WI38 (cell line): ENCODE results near the gene TOMM70.
"Not testable (repeated sequence)": the region's sequence is repeated elsewhere in the genome, so short reads cannot be mapped to it uniquely, and the experiment has no call there.

ENCODE experiments used
- H3K4me3 ChIP-seq: 2 replicates; pipeline ENCODE4 v1.5.1; 2011; ENCODE audit warnings: low read depth, mild to moderate bottlenecking, control low read depth, low read length
- TF ChIP-seq, protein P1 (sequence below): IDR thresholded peaks from 2 replicates; pipeline ENCODE4 v1.5.1; 2012; ENCODE audit warnings: low read depth, mild to moderate bottlenecking, control low read depth, low read length

The TOMM70 gene

DNA sequence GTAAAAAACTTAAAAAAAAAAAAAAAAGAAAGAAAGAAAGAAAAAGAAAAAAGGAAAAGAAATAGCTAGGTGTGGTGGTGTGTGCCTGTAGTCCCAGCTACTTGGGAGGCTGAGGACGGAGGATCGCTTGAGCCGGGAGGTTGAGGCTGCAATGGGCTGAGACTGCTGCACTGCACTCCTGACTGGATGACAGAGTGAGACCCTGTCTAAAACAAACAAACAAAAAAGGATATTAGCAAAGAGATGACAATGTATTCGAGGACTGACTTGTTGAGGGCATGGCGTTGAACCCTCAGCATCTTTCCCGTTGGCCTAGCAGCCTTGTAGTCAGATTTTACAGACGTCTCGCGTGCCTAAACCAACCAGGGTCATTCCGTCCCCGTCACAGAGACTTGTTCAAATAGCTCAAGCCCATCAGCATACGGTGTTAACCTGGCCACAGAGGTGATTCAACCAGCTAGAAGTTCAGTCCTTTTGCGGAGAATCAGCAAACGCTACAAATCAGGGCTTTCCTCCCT lies 66.9 kb downstream of the TOMM70 start:
- TF ChIP-seq, protein P1, sequence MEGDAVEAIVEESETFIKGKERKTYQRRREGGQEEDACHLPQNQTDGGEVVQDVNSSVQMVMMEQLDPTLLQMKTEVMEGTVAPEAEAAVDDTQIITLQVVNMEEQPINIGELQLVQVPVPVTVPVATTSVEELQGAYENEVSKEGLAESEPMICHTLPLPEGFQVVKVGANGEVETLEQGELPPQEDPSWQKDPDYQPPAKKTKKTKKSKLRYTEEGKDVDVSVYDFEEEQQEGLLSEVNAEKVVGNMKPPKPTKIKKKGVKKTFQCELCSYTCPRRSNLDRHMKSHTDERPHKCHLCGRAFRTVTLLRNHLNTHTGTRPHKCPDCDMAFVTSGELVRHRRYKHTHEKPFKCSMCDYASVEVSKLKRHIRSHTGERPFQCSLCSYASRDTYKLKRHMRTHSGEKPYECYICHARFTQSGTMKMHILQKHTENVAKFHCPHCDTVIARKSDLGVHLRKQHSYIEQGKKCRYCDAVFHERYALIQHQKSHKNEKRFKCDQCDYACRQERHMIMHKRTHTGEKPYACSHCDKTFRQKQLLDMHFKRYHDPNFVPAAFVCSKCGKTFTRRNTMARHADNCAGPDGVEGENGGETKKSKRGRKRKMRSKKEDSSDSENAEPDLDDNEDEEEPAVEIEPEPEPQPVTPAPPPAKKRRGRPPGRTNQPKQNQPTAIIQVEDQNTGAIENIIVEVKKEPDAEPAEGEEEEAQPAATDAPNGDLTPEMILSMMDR, result no peak
- H3K4me3 ChIP-seq, result peak overlapping the region; percentile 70

DNA sequence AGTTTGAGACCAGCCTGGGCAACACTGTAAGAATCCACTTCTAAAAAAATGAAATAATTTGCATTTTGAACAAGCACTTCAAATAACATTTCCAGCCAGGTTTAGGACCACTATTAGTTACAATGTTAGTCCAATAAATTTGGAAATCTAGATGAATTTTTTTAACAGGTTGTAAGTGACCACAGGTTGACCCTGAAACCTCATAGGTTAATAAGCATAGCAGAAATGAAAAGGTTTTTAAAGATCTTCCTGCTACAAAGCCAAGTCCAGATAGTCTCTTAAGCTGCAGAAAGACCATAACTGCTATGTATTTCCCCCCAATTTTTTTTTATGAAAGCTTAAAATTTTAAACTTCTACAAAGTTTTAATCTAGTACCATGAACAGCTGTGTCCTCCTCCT lies 67.8 kb downstream of the TOMM70 start:
- TF ChIP-seq, protein P1, result no peak
- no peak overlapping the region for H3K4me3 ChIP-seq

DNA sequence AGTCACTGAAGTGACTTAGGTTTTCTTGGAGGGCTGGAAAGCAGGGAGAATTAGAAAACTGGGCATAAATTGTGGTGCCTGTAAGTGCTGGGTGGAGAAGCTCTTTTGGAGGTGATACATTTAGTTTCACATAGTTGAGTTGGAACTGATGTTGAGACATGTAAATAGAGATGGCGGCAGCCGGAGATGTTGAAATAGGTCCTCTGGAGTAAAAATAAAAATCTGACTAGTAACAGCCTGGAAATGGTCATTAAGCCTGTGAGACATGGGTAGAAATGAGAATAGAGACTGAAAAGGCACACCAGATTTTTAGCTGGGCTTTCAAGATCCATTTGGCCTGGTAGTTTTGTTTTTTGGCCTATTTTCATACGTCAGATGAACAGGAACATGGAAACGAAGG lies 69.2 kb downstream of the TOMM70 start:
- no peak overlapping the region for H3K4me3 ChIP-seq
- TF ChIP-seq, protein P1, result no peak

DNA sequence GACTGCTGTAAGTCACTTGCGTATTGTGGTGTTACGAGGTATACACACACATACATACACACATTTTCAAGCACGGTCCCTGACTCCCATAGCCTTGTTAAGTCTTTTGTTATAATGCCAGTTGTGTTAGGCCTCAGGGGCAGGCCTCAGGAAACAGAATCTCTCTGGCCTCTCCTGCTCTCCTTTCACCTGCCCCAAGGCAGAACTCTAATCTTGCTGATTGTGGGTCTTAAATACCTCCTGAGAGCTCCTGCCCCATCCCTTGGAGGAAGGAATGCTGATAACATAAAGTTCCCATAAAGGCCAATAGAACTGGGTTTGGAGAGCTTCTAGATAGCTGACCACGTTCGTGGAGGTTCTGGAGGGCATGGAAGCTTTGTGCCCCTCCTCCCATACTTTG lies 70.2 kb downstream of the TOMM70 start:
- no peak overlapping the region for H3K4me3 ChIP-seq
- TF ChIP-seq, protein P1, result no peak

DNA sequence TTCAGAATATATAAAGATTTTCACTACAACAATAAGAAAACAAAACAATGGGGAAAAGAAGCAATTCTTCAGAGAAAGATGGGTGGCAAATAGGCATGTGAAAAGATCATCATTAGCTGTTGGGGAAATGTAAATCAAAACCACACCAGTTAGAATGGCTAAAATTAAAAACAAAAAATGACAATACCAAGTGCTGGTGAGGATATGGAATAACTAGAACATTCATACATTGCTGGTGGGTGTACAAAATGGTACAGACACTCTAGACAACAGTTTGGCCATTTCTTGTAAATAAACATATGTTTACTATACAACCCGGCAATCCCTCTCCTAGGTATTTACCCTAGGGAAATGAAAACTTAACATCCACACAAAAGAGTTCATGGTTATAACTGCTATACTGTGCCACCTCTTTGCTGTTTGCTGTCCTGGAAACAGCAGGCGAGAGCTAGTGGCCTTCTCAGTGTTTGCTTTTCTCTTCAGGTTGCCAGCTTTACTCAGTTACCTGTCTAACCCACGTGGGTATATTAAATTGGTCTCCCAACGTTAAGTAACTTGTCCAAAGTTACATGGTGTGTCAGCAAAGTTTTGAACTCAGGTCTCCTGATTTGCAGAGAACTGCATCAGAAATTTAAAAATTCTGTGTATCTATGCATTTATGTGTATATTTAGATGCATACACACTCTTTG lies 70.9 kb downstream of the TOMM70 start:
- no peak overlapping the region for H3K4me3 ChIP-seq
- TF ChIP-seq, protein P1, result no peak

DNA sequence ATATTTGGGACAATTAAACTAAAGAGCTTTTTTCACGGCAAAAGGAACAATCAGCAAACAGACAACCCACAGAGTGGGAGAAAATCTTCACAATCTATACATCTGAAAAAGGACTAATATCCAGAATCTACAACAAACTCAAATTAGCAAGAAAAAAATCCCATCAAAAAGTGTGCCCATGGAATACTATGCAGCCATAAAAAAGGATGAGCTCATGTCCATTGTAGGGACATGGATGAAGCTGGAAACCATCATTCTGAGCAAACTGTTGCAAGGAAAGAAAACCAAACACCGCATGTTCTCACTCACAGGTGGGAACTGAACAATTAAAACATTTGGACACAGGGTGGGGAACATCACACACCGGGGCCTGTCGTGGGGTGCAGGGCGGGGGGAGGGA lies 73.5 kb downstream of the TOMM70 start:
- not testable (repeated sequence) for H3K4me3 ChIP-seq

DNA sequence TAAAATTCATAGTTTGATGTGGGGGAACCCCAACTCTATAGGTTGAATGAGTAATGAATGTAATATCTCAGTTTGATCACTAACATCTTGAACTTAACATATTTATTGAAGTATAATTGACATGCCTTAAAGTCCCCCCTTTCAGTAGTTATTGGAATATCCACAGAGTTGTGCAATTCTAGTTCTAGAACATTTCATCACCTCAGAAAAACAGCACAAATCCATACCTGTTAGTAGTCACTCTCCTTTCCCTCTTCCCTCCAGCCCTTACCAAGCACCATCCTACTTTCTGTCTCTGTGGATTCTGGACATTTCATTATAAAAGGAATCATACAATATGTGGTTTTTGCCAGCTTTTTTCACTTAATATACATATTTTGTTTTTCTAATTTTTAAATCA lies 75.1 kb downstream of the TOMM70 start:
- H3K4me3 ChIP-seq, result no peak overlapping the region
- TF ChIP-seq, protein P1, result no peak

DNA sequence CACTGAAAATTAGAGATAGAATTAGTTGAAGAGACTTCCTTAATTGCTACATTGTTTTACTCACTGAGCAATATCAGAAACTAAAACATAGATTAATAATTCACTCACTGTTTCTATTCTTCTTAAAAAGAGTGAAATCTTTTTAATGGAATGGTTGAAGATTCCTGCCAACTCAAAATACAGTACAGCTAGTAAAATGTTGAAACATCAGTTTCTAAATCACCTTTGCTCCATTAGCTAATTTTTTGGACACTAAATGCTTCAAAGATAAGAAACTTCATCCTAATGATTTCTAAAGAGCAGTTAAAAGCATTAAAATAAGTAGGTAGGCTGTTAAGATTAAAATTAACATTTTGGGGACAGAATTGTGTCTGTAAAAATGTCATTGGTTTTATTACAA lies 76.8 kb downstream of the TOMM70 start:
- no peak overlapping the region for H3K4me3 ChIP-seq
- TF ChIP-seq, protein P1, result no peak
